Neuronal stem cell (in vitro differentiated cells): ENCODE measurements around the gene RAP1GAP2.

Source experiments
- DNase-seq: peaks from one replicate; pipeline ENCODE4 v3.0.0-alpha.2; 2013; ENCODE audit warnings: low spot score
- H2AFZ ChIP-seq: one replicate; pipeline ENCODE4 v1.6.1; 2013; ENCODE audit warnings: mild to moderate bottlenecking, low read length, inconsistent platforms
- H2AK5ac ChIP-seq: 2 replicates; pipeline ENCODE4 v1.6.1; 2013; ENCODE audit warnings: low read depth, mild to moderate bottlenecking, inconsistent platforms, low read length, moderate library complexity, mixed read lengths
- H2BK120ac ChIP-seq: 2 replicates; pipeline ENCODE4 v1.6.1; 2013; ENCODE audit warnings: low read depth, mild to moderate bottlenecking, inconsistent platforms, low read length, moderate library complexity, mixed read lengths
- H2BK12ac ChIP-seq: one replicate; pipeline ENCODE4 v1.6.1; 2013; ENCODE audit warnings: low read length, inconsistent platforms
- H2BK15ac ChIP-seq: 2 replicates; pipeline ENCODE4 v1.6.1; 2013; ENCODE audit warnings: mild to moderate bottlenecking, low read length, inconsistent platforms, mixed read lengths
- H2BK5ac ChIP-seq: one replicate; pipeline ENCODE4 v1.6.1; 2013; ENCODE audit warnings: inconsistent platforms, mild to moderate bottlenecking, low read length, moderate library complexity
- H3K14ac ChIP-seq: one replicate; pipeline ENCODE4 v1.6.1; 2013; ENCODE audit warnings: low read length, inconsistent platforms
- H3K18ac ChIP-seq: 2 replicates; pipeline ENCODE4 v1.6.1; 2013; ENCODE audit warnings: low read length, inconsistent platforms
- H3K23ac ChIP-seq: 2 replicates; pipeline ENCODE4 v1.6.1; 2013; ENCODE audit warnings: low read depth, mild to moderate bottlenecking, mixed read lengths, low read length, inconsistent platforms; ENCODE audit not compliant: poor library complexity
- H3K27ac ChIP-seq: replicated peaks from 3 replicates; pipeline ENCODE4 v1.5.1; 2013; ENCODE audit warnings: low read length, inconsistent platforms
- H3K27me3 ChIP-seq, 3 experiments: 2 replicates each; pipeline ENCODE4 v1.6.1; 2013; ENCODE audit warnings: low read length in 3 of 3, mild to moderate bottlenecking in 2 of 3, inconsistent platforms in 1 of 3, low read depth in 1 of 3, mixed read lengths in 1 of 3, moderate library complexity in 1 of 3; ENCODE audit not compliant: control insufficient read depth in 3 of 3, insufficient read depth in 3 of 3
- H3K36me3 ChIP-seq, 2 donors: replicated peaks in 1 of 2; 2 replicates each; pipeline ENCODE4 v1.6.1; 2013; ENCODE audit warnings: low read length in 2 of 2; ENCODE audit not compliant: control insufficient read depth in 2 of 2, insufficient read depth in 2 of 2
- H3K4ac ChIP-seq: 2 replicates; pipeline ENCODE4 v1.6.1; 2013; ENCODE audit warnings: inconsistent platforms, mild to moderate bottlenecking, low read length, moderate library complexity
- H3K4me1 ChIP-seq, 2 donors: 1 replicate in 1 of 2; 2 replicates in 1 of 2; pipeline ENCODE4 v1.6.1; 2013; ENCODE audit warnings: low read length in 2 of 2, low read depth in 1 of 2; ENCODE audit not compliant: control insufficient read depth in 2 of 2, insufficient read depth in 1 of 2
- H3K4me2 ChIP-seq: one replicate; pipeline ENCODE4 v1.6.1; 2013; ENCODE audit warnings: mild to moderate bottlenecking, low read length, inconsistent platforms; ENCODE audit not compliant: insufficient read depth, poor library complexity, severe bottlenecking
- H3K4me3 ChIP-seq, 2 donors: 2 replicates each; pipeline ENCODE4 v1.5.1; 2013; ENCODE audit warnings: low read length in 2 of 2, mild to moderate bottlenecking in 2 of 2, inconsistent platforms in 1 of 2, moderate library complexity in 1 of 2
- H3K79me1 ChIP-seq: one replicate; pipeline ENCODE4 v1.6.1; 2013; ENCODE audit warnings: low read depth, mild to moderate bottlenecking, inconsistent platforms, low read length, moderate library complexity
- H3K9ac ChIP-seq: one replicate; pipeline ENCODE4 v1.6.1; 2013; ENCODE audit warnings: mild to moderate bottlenecking, low read depth, low read length, inconsistent platforms; ENCODE audit not compliant: poor library complexity
- H3K9me3 ChIP-seq, 2 donors: replicated peaks in 1 of 2; 2 replicates each; pipeline versions ENCODE3 to v1.6.1; 2013; ENCODE audit warnings: low read length in 2 of 2, mild to moderate bottlenecking in 2 of 2, inconsistent platforms in 1 of 2, low read depth in 1 of 2, mixed read lengths in 1 of 2, moderate library complexity in 1 of 2; ENCODE audit not compliant: control insufficient read depth in 2 of 2, insufficient read depth in 1 of 2
- H4K8ac ChIP-seq: one replicate; pipeline ENCODE4 v1.6.1; 2013; ENCODE audit warnings: low read depth, mild to moderate bottlenecking, inconsistent platforms, low read length, moderate library complexity
- H4K91ac ChIP-seq: one replicate; pipeline ENCODE4 v1.6.1; 2013; ENCODE audit warnings: low read length, low read depth, mild to moderate bottlenecking, inconsistent platforms; ENCODE audit not compliant: poor library complexity
- WGBS, 2 donors: extraction: QIAGEN DNeasy Blood & Tissue Kit; methylation state at CpG; one replicate each; pipeline ENCODE4 v1.1.7; 2013; ENCODE audit warnings: missing lambda C conversion rate in 2 of 2, mixed read lengths in 1 of 2; ENCODE audit not compliant: insufficient read length in 2 of 2, insufficient replicate concordance in 1 of 2; ENCODE audit errors: extremely low coverage in 2 of 2; 5-methylcytosine and 5-hydroxymethylcytosine counted together

The RAP1GAP2 gene

DNA sequence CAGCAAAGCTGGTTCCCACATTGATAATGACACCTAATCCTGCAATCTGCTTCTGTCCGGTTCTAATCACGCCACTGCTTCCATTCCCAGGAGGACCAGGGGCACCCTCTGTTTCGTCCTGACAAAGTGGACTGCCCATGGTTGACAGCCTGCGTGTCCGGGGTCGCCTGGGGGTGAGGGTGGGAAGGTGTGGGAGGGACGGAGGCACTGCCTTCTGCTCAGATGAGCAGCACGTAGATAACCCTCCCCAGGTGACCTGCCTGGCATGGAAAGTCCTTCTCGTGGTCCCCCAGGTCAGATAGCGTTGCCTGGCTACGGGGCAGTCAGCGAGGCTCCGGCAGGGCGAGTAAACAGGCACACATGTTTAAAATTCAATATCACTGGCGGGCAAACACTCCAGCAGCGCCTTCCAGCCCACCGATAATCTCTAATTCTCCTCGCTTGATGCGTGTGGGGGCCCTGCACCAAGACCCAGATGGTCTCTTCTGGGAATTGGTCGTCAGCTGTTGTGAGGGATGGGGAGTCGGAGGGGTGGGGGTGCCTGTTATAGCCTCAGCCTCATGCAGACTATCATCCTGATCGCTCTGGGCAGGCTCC, 132.2 kb downstream of the RAP1GAP2 start:
- Histone ChIP-seq H3K18ac (peak overlapping the region; percentile 44), H3K4ac (no peak overlapping the region), H3K27me3 (peaks cover 0 to 6% (median 0%) of the 10 kb centered on the region in 3 experiments), H3K9me3 (no peaks in the 10 kb centered on the region), H3K4me2 (no peak overlapping the region), H2AFZ (no peak overlapping the region), H2BK12ac (no peak overlapping the region), H3K14ac (no peak overlapping the region), H4K8ac (no peak overlapping the region), H3K9ac (peak overlapping the region; percentile 12), H3K4me1 (peaks cover 2 to 21% of the 10 kb centered on the region in 2 donors), H2BK120ac (no peak overlapping the region), H2BK5ac (peak overlapping the region; percentile 27), H3K79me1 (peaks cover 1% of the 10 kb centered on the region), H4K91ac (no peak overlapping the region), H3K4me3 (no peak overlapping the region), H2AK5ac (peak overlapping the region; percentile 83), H3K36me3 (no peaks in the 10 kb centered on the region), H2BK15ac (peak overlapping the region; percentile 33), H3K27ac (no peak overlapping the region), H3K23ac (no peak overlapping the region)
- no CpG with 5 or more reads among the region's 22 CpGs for WGBS, 2 donors
- no peak for DNase-seq

DNA sequence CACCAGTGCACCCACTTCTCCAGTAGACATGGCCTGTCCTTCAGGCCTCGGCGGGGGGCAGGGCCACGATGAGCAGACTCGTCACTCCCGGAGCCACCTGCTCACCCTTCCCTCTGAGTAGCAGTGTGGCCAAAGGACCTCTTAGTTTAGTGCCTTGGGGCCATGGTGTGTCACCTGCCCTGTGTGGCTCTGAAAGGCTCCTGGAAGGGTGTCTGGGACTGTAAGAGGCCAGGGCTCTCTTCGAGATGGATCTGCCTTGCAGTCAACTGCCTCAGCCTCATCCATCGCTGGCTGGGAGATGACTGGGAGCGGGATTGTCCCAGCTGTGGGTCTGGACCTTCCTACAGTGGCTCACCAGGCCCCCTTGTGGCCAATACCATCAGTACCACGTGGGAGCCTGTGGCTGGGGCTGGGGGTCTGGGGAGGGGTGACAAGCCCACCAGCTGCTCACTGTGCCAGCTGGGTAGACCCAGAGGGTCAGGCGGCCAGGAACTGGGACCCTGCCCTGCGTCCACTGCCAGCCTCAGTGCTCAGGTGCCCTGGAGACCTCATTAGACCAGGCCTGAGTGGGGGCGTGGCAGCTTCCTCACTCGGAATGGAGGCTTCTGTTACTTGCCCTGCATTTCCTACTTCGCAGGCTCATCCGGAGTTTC, 133.8 kb downstream of the RAP1GAP2 start:
- DNase-seq: peak; percentile 64
- no peak overlapping the region for H3K4me3 ChIP-seq
- no peak overlapping the region for H3K9ac ChIP-seq
- peaks cover 2 to 16% of the 10 kb centered on the region in 2 donors for H3K4me1 ChIP-seq
- H4K8ac ChIP-seq: peak overlapping the region; percentile 75
- H2BK12ac ChIP-seq: peak overlapping the region; percentile 93
- peaks cover 1% of the 10 kb centered on the region for H3K79me1 ChIP-seq
- H3K27ac ChIP-seq: no peak overlapping the region
- peak overlapping the region; percentile 27 for H2BK5ac ChIP-seq
- no peaks in the 10 kb centered on the region for H3K9me3 ChIP-seq
- H3K36me3 ChIP-seq: no peaks in the 10 kb centered on the region
- H4K91ac ChIP-seq: peak overlapping the region; percentile 100
- H3K18ac ChIP-seq: peak overlapping the region; percentile 91
- no peak overlapping the region for H3K4me2 ChIP-seq
- H3K27me3 ChIP-seq: no peaks in the 10 kb centered on the region
- peak overlapping the region; percentile 96 for H2BK15ac ChIP-seq
- H2AK5ac ChIP-seq: peak overlapping the region; percentile 86
- no peak overlapping the region for H3K4ac ChIP-seq
- peak overlapping the region; percentile 86 for H3K23ac ChIP-seq
- WGBS, 2 donors: no CpG with 5 or more reads among the region's 15 CpGs
- H2AFZ ChIP-seq: no peak overlapping the region
- H2BK120ac ChIP-seq: peak overlapping the region; percentile 32
- peak overlapping the region; percentile 74 for H3K14ac ChIP-seq

DNA sequence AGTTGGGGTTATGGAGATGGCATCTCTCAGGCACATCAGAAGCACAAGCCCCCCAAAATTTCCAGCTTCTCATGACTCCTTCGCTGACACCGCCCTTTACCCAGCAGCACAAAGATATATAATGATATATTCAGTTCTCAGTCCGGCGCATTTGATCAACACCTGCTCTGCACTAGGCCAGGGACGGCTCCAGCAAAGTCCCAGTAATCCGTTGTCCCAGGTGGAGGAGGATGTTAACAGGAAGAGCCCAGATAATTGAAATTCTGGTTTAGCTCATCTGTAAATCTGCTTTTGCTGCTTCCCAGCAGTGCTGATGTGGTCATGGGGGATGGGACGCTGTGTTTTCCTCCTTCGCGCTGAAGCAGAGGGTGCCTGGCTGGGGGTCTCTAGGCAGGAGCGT, 135.6 kb downstream of the RAP1GAP2 start:
- H3K36me3 ChIP-seq: no peaks in the 10 kb centered on the region
- peak overlapping the region; percentile 5 for H3K18ac ChIP-seq
- no peak overlapping the region for H3K4me2 ChIP-seq
- no peak overlapping the region for H2AK5ac ChIP-seq
- H3K9me3 ChIP-seq: no peaks in the 10 kb centered on the region
- no peak overlapping the region for H2BK12ac ChIP-seq
- H3K23ac ChIP-seq: no peak overlapping the region
- no peak overlapping the region for H2BK120ac ChIP-seq
- no peak overlapping the region for H3K14ac ChIP-seq
- H2BK15ac ChIP-seq: no peak overlapping the region
- no peaks in the 10 kb centered on the region for H3K79me1 ChIP-seq
- no peak overlapping the region for H3K4me3 ChIP-seq
- H4K8ac ChIP-seq: no peak overlapping the region
- no peaks in the 10 kb centered on the region for H3K27me3 ChIP-seq
- H3K27ac ChIP-seq: no peak overlapping the region
- H2AFZ ChIP-seq: no peak overlapping the region
- no peak overlapping the region for H4K91ac ChIP-seq
- peaks cover 2 to 16% of the 10 kb centered on the region in 2 donors for H3K4me1 ChIP-seq
- no CpG with 5 or more reads among the region's 10 CpGs for WGBS, 2 donors
- no peak overlapping the region for H3K9ac ChIP-seq
- no peak overlapping the region for H2BK5ac ChIP-seq
- H3K4ac ChIP-seq: no peak overlapping the region
- no peak for DNase-seq

DNA sequence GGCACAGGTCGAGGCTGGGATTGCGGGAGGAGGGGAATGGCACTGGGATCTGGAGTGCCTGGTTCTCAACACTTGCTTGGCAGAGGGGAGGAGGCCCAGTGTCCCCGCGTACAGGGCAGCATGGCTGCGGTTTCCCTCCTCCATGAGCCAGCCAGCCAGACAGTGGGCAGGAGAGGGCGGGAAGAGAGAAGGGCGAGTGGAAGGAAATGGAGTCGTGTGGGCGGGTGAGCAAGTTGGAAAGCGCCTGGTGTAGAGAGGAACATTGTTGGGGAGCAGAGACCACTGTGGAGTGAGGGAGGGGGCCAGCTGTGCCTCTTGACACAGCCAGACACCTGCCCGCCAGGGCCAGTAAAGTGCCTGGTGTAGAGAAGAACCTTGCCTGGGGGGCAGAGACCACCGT, 136.7 kb downstream of the RAP1GAP2 start:
- H3K4ac ChIP-seq: no peak overlapping the region
- H2BK120ac ChIP-seq: peak overlapping the region; percentile 6
- peak overlapping the region; percentile 75 for H3K14ac ChIP-seq
- H3K9me3 ChIP-seq: no peaks in the 10 kb centered on the region
- no peaks in the 10 kb centered on the region for H3K79me1 ChIP-seq
- H3K27me3 ChIP-seq: no peaks in the 10 kb centered on the region
- peaks cover 2 to 16% of the 10 kb centered on the region in 2 donors for H3K4me1 ChIP-seq
- H2AK5ac ChIP-seq: peak overlapping the region; percentile 39
- no peak overlapping the region for H2BK15ac ChIP-seq
- H3K4me3 ChIP-seq: no peak overlapping the region
- no peaks in the 10 kb centered on the region for H3K36me3 ChIP-seq
- no peak overlapping the region for H2BK12ac ChIP-seq
- H2BK5ac ChIP-seq: no peak overlapping the region
- H2AFZ ChIP-seq: peak overlapping the region; percentile 22
- H4K91ac ChIP-seq: no peak overlapping the region
- 100% methylated on average over 3 of the region's 12 CpGs; no CpG with 5 or more reads in 1 of the 2 donors for WGBS, 2 donors
- H3K18ac ChIP-seq: peak overlapping the region; percentile 78
- no peak overlapping the region for H3K27ac ChIP-seq
- H3K23ac ChIP-seq: peak overlapping the region; percentile 13
- no peak for DNase-seq
- H4K8ac ChIP-seq: no peak overlapping the region
- H3K9ac ChIP-seq: no peak overlapping the region
- no peak overlapping the region for H3K4me2 ChIP-seq
